ENCODE data around the gene TSHR. TPM values are rescaled to one million over a fixed set of nuclear protein-coding genes. Genes with fewer than 3 reads are reported as not detected.

Gene TSHR
- total RNA-seq, 1 experiment from 2014 or later: not detected

GRCh38 chr14:80956922-80957321 lies 1.5 kb downstream of the TSHR start:
- Mint-ChIP-seq H3K36me3 (no peaks in the 10 kb centered on the region), H3K27ac (no peak overlapping the region), H3K4me1 (peaks cover 11% of the 10 kb centered on the region), H3K27me3 (ENCODE audit: low read depth) (peaks cover 34% of the 10 kb centered on the region), H3K9me3 (no peaks in the 10 kb centered on the region), H3K4me3 (no peak overlapping the region; the same call in 1 of the 2 replicates)
- no peak for DNase-seq (ENCODE audit: low spot score)
- ATAC-seq: no peak
- POLR2A ChIA-PET: interaction anchor here (0.8 kb wide), 1 partner anchor 16 kb away, joined by 3 read pairs; no protein-coding TSS in a partner anchor
- CTCF ChIA-PET: interaction anchor here (3.1 kb wide), 1 partner anchor 31 kb away, joined by 38 read pairs; no protein-coding TSS in a partner anchor
- TF ChIP-seq ZNF671 (CRISPR knock-in tag; IDR thresholded peaks at IDR 0.05) (no peak), SP1 (CRISPR knock-in tag; conservative IDR thresholded peaks at IDR 0.05) (no peak), IRF2 (CRISPR knock-in tag; IDR thresholded peaks at IDR 0.05; ENCODE audit: borderline replicate concordance, low read depth) (no peak), FOXJ3 (CRISPR knock-in tag; IDR thresholded peaks at IDR 0.05; ENCODE audit: borderline replicate concordance) (no peak), AR (CRISPR knock-in tag; IDR thresholded peaks at IDR 0.05) (no peak), TEAD1 (CRISPR knock-in tag; IDR thresholded peaks at IDR 0.05) (no peak), NR3C1 (CRISPR knock-in tag; conservative IDR thresholded peaks at IDR 0.05; ENCODE audit: low read depth) (no peak), EMX1 (CRISPR knock-in tag; IDR thresholded peaks at IDR 0.05) (no peak), ATF2 (CRISPR knock-in tag; IDR thresholded peaks at IDR 0.05; ENCODE audit: borderline replicate concordance, low read depth) (no peak), FOXK1 (CRISPR knock-in tag; IDR thresholded peaks at IDR 0.05) (no peak), ZNF121 (CRISPR knock-in tag; IDR thresholded peaks at IDR 0.05) (no peak), KAT7 (CRISPR knock-in tag; IDR thresholded peaks at IDR 0.05; ENCODE audit: borderline replicate concordance) (no peak), NR2C2 (CRISPR knock-in tag; IDR thresholded peaks at IDR 0.05) (no peak), SMAD3 (CRISPR knock-in tag; IDR thresholded peaks at IDR 0.05; ENCODE audit: borderline replicate concordance) (no peak), NFE2L1 (CRISPR knock-in tag; IDR thresholded peaks at IDR 0.05) (no peak), AFF4 (CRISPR knock-in tag; IDR thresholded peaks at IDR 0.05; ENCODE audit: borderline replicate concordance) (no peak)

GRCh38 chr14:80957613-80958012 lies 2.2 kb downstream of the TSHR start:
- Mint-ChIP-seq H3K36me3 (no peaks in the 10 kb centered on the region), H3K9me3 (no peaks in the 10 kb centered on the region), H3K4me3 (no peak overlapping the region), H3K27me3 (ENCODE audit: low read depth) (peaks cover 34% of the 10 kb centered on the region), H3K27ac (no peak overlapping the region), H3K4me1 (peaks cover 11% of the 10 kb centered on the region)
- CTCF ChIA-PET: interaction anchor here (3.1 kb wide), 1 partner anchor 30 kb away, joined by 38 read pairs; no protein-coding TSS in a partner anchor
- POLR2A ChIA-PET: interaction anchor here (0.8 kb wide), 1 partner anchor 17 kb away, joined by 3 read pairs; no protein-coding TSS in a partner anchor
- ATAC-seq: no peak
- DNase-seq (ENCODE audit: low spot score): no peak
- TF ChIP-seq MLX (CRISPR knock-in tag; IDR thresholded peaks at IDR 0.05) (no peak), ATF2 (CRISPR knock-in tag; IDR thresholded peaks at IDR 0.05; ENCODE audit: borderline replicate concordance, low read depth) (no peak), ZNF425 (CRISPR knock-in tag; conservative IDR thresholded peaks at IDR 0.05) (no peak), FOXK1 (CRISPR knock-in tag; IDR thresholded peaks at IDR 0.05) (no peak), GRHL2 (CRISPR knock-in tag; IDR thresholded peaks at IDR 0.05; ENCODE audit: insufficient replicate concordance, severe bottlenecking) (no peak), PREB (CRISPR knock-in tag; IDR thresholded peaks at IDR 0.05; ENCODE audit: borderline replicate concordance) (no peak), MXD4 (CRISPR knock-in tag; IDR thresholded peaks at IDR 0.05; ENCODE audit: borderline replicate concordance) (no peak), TEAD4 (CRISPR knock-in tag; IDR thresholded peaks at IDR 0.05) (no peak)
